Measurements from ENCODE around the gene ADORA1.

The ADORA1 gene

GRCh38 chr1:203127666-203128430 is at the start of gene ADORA1:
Gene ADORA1, plus strand, starts transcription at chr1:203127726. Its CDS starts 1,116 bp downstream, at chr1:203128842.
- peak; percentile 17 for DNase-seq

GRCh38 chr1:203077956-203078355 is 49.6 kb upstream of the ADORA1 start:
- no peak for DNase-seq

- DNase-seq: no peak
Observed at GRCh38 chr1:203078478-203078877, 49.0 kb upstream of the ADORA1 start.

GRCh38 chr1:203080456-203080855 is 47.1 kb upstream of the ADORA1 start:
- no peak for DNase-seq

GRCh38 chr1:203081465-203082230 is 45.9 kb upstream of the ADORA1 start:
- no peak for DNase-seq

GRCh38 chr1:203082231-203082505 is 45.4 kb upstream of the ADORA1 start:
- DNase-seq: no peak

- no peak for DNase-seq
Observed at GRCh38 chr1:203082571-203083462, 44.7 kb upstream of the ADORA1 start.

GRCh38 chr1:203083463-203083921 is 44.0 kb upstream of the ADORA1 start:
- no peak for DNase-seq

GRCh38 chr1:203084588-203085527 is 42.7 kb upstream of the ADORA1 start:
- DNase-seq: no peak

GRCh38 chr1:203085528-203086406 is 41.8 kb upstream of the ADORA1 start, which contains the start of gene MYOG:
Gene MYOG, minus strand, starts transcription at chr1:203086012. Its CDS starts 51 bp downstream, at chr1:203085961.
- DNase-seq: no peak

GRCh38 chr1:203086992-203087763 is 40.3 kb upstream of the ADORA1 start:
- DNase-seq: no peak

GRCh38 chr1:203088441-203088840 is 39.1 kb upstream of the ADORA1 start:
- no peak for DNase-seq

- DNase-seq: no peak
Observed at GRCh38 chr1:203089001-203089650, 38.4 kb upstream of the ADORA1 start.

- DNase-seq: no peak
Observed at GRCh38 chr1:203089651-203090045, 37.9 kb upstream of the ADORA1 start.

- DNase-seq: no peak
Observed at GRCh38 chr1:203090421-203091198, 36.9 kb upstream of the ADORA1 start.

GRCh38 chr1:203091199-203091477 is 36.4 kb upstream of the ADORA1 start:
- no peak for DNase-seq

- DNase-seq: no peak
Observed at GRCh38 chr1:203091761-203092330, 35.7 kb upstream of the ADORA1 start.

GRCh38 chr1:203093754-203094410 is 33.6 kb upstream of the ADORA1 start:
- no peak for DNase-seq

Measured in MV-4-11 (cell line).